SH-SY5Y (cell line): ENCODE measurements around the gene TUBB.

ENCODE experiments used
- GATA2 ChIP-seq: IDR thresholded peaks from 2 replicates; pipeline ENCODE4 v1.6.1; 2011; ENCODE audit warnings: mild to moderate bottlenecking, low read depth, low read length
- GATA3 ChIP-seq: IDR thresholded peaks from 2 replicates; pipeline ENCODE4 v1.6.1; 2011; ENCODE audit warnings: low read depth, mild to moderate bottlenecking, low read length, moderate library complexity

Gene TUBB

DNA sequence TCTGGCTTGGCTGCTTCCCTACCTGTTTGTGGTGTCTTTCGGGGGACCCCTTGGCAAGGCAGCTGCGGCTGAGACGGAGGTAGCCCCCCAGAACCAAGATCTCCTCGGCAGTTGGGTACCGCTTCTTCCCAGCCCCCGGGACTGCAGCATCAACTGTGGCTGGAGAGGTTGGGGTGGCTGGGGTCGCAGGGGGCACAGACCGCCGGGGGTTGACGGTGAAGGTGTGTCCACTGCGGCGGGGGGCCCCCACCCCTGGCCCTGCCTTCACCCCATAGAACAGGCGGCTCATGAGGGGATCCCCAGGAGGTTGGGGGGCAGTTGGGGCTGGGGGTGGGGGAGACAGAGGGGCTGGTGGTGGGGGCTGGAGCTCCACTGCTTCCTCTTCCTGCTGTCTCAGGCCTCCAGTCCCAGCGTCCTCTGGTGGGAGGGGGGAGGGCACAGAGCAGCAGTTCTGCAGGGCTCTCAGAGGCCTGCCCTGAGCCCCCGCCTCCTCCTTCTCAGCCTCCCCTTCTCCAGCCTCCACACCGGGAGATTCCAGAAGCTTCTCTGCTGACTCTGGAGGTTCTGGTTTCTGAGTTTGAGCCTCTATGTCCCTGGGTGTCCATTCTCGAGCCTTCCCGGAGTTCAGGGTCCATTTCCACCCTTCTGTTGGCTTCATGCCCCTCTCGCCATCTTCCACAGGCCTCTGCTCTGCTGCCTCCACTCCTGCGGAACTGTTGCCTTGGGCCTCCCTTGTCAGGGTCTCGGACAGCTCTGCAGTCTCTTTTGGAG is 35.6 kb upstream of the TUBB start:
- TF ChIP-seq GATA2, result no peak
- TF ChIP-seq GATA3, result no peak

DNA sequence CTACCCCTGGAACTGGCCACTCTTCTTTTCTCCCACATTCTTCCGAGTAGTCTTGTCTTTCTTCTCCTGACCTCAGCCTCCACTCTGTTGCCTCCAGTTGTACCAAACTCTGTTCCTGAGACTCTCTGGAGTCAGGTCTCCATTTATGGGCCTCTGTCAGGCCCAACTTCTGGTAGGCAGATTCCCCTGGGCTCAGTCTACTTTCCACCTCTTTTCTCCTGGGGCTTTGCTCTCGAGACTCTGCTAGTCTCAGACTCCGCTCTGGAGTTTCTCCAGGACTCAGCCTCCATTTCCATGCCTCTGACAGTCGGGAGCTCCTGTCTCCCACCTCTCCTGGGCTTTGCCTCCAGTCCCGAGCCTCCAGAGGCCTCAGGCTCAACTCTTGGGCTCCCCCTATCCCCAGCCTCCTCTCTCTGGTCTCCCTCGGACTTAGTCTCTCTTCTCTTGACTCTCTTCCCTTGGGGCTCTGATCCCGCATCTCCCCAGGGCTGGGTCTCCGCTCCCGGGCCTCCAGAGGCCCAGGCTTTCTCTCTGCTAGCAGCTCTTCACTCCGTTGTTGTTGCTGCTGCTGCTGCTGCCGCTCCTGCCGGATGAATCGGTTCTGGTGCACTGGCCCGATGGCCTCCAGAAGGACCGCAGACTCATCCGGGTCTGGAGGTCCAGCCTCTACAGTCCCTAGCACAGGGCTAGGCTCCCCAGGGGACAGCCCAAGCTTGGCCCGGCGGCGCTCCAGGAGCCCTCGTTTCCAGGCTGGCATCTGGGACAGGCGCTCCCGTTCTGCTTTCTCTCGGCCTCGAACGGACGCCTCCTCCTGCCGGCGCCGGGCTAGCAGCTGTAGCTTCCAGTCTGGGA is 34.8 kb upstream of the TUBB start:
- TF ChIP-seq GATA2 (no peak), GATA3 (no peak)

GRCh38 chr6:30686009-30686907 is 33.9 kb upstream of the TUBB start, which contains the start of gene PPP1R18:
TSS of gene PPP1R18 (minus strand) at chr6:30686645. CDS start at chr6:30686018, 627 bp downstream.
- TF ChIP-seq GATA3, result no peak
- no peak for TF ChIP-seq GATA2

GRCh38 chr6:30686908-30687658 is 33.1 kb upstream of the TUBB start:
- TF ChIP-seq GATA2 (no peak), GATA3 (no peak)

- TF ChIP-seq GATA2 (no peak), GATA3 (no peak)
These were observed 32.3 kb upstream of the TUBB start for GRCh38 chr6:30687659-30688431.

DNA sequence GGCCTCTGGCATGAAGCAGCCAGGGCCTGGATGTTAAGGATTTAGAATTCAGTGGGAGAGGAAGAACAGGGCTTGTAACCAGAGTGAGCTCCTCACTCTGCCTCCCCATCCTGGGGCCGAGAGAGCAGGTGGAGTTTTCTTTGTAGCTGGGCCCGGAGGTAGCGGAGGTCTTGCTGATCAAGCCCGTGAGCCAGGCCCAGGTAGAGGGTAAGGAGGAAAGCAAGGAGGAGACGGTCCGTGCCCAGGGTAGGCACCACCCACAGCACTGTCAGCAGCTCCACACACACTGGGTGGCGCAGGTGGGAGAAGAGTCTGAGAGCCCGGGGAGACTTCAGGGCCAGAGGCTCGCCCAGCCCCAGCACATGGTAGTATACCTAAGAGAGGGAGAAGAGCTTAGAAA is 31.6 kb upstream of the TUBB start:
- TF ChIP-seq GATA3 (no peak), GATA2 (no peak)

- TF ChIP-seq GATA3, result no peak
- TF ChIP-seq GATA2, result no peak
These were observed 30.9 kb upstream of the TUBB start for GRCh38 chr6:30689022-30689865.

DNA sequence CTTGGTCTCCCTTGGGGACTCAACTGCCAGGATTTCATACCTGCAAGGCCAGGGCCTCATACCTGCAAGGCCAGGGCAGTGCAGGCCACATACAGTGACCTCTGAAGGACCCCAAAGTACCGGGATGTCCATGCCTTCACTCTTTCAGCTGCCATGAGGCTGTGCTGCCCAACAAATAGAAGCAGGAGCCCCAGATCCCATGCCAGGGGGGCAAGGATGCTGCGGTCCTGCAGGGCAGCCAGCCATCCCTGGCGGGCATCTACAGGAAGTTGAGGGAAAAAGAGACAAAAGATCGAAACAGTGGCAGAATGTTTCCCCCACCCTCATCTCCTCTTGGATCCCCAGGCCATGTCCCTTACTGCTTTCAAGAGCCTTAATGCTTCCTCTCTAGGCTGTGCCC is 30.2 kb upstream of the TUBB start:
- TF ChIP-seq GATA3, result no peak
- TF ChIP-seq GATA2, result no peak

GRCh38 chr6:30690403-30691207 is 29.5 kb upstream of the TUBB start, which contains the start of gene NRM:
TSS of gene NRM (minus strand) at chr6:30690984. CDS start at chr6:30690974, 10 bp downstream.
- TF ChIP-seq GATA2 (no peak), GATA3 (no peak)

- TF ChIP-seq GATA2, result no peak
- no peak for TF ChIP-seq GATA3
These were observed 28.8 kb upstream of the TUBB start for GRCh38 chr6:30691208-30691847.
